GM21825 (cell line): ENCODE measurements around the gene DYSF.

Source experiments
- ATAC-seq: cut with Tn5 transposase; IDR thresholded peaks from one replicate; pipeline ENCODE4 v1.9.1; 2021; ENCODE audit warnings: mild to moderate bottlenecking, moderate library complexity; ENCODE audit not compliant: unreplicated experiment

Gene DYSF

GRCh38 chr2:71715951-71716696, 262.8 kb downstream of the DYSF start:
- ATAC-seq: no peak

- no peak for ATAC-seq
Measured at GRCh38 chr2:71716697-71717624, 263.6 kb downstream of the DYSF start.

GRCh38 chr2:71718686-71719085, 265.3 kb downstream of the DYSF start:
- no peak for ATAC-seq

- no peak for ATAC-seq
Measured at GRCh38 chr2:71719520-71720282, 266.3 kb downstream of the DYSF start.

GRCh38 chr2:71720283-71720560, 266.9 kb downstream of the DYSF start:
- ATAC-seq: no peak

GRCh38 chr2:71720596-71721361, 267.4 kb downstream of the DYSF start:
- no peak for ATAC-seq

GRCh38 chr2:71721362-71721665, 268.0 kb downstream of the DYSF start:
- no peak for ATAC-seq

- ATAC-seq: no peak
Measured at GRCh38 chr2:71721669-71722068, 268.3 kb downstream of the DYSF start.

- no peak for ATAC-seq
Measured at GRCh38 chr2:71722286-71722685, 268.9 kb downstream of the DYSF start.

- ATAC-seq: no peak
Measured at GRCh38 chr2:71724793-71725192, 271.4 kb downstream of the DYSF start.

- no peak for ATAC-seq
Measured at GRCh38 chr2:71725836-71726235, 272.5 kb downstream of the DYSF start.

GRCh38 chr2:71727562-71727961, 274.2 kb downstream of the DYSF start:
- ATAC-seq: no peak

GRCh38 chr2:71728036-71728435, 274.7 kb downstream of the DYSF start:
- ATAC-seq: no peak

- no peak for ATAC-seq
Measured at GRCh38 chr2:71730785-71731383, 277.5 kb downstream of the DYSF start.

- no peak for ATAC-seq
Measured at GRCh38 chr2:71734620-71735019, 281.3 kb downstream of the DYSF start.

GRCh38 chr2:71735676-71736075, 282.3 kb downstream of the DYSF start:
- ATAC-seq: no peak
